Neural progenitor cell (in vitro differentiated cells): ENCODE data around the gene PPAT. TPM values are rescaled to one million over a fixed set of nuclear protein-coding genes. Genes with fewer than 3 reads are reported as not detected.
A peak's percentile ranks its signal among the peaks of the same experiment; 100 is the strongest.

Source experiments
- DNase-seq: peaks from one replicate; pipeline ENCODE4 v3.0.0-alpha.2; 2016; ENCODE audit warnings: low spot score
- H2AFZ ChIP-seq: fragments of 200-600 bp; sonication (generic); replicated peaks from 2 replicates; pipeline ENCODE4 v1.6.1; 2016; ENCODE audit warnings: antibody characterized with exemption
- H3F3A ChIP-seq: fragments of 200-600 bp; sonication (generic); 2 replicates; pipeline ENCODE4 v1.6.1; 2016; ENCODE audit warnings: antibody characterized with exemption, low read depth
- H3K27ac ChIP-seq: fragments of 200-600 bp; sonication (generic); 2 replicates; pipeline ENCODE4 v1.5.1; 2016; ENCODE audit warnings: mild to moderate bottlenecking
- H3K27me3 ChIP-seq: fragments of 200-600 bp; sonication (generic); 2 replicates; pipeline ENCODE4 v1.6.1; 2016; ENCODE audit warnings: mild to moderate bottlenecking, moderate library complexity
- H3K36me3 ChIP-seq: fragments of 200-600 bp; sonication (generic); 2 replicates; pipeline ENCODE4 v1.5.1; 2016
- H3K4me1 ChIP-seq: fragments of 200-600 bp; sonication (generic); 2 replicates; pipeline ENCODE4 v1.6.1; 2016; ENCODE audit warnings: mixed run types
- H3K4me2 ChIP-seq: fragments of 200-600 bp; sonication (generic); 2 replicates; pipeline ENCODE4 v1.6.1; 2016
- H3K4me3 ChIP-seq: fragments of 200-600 bp; sonication (generic); 2 replicates; pipeline ENCODE4 v1.5.1; 2016
- H3K79me2 ChIP-seq: fragments of 200-600 bp; sonication (generic); 2 replicates; pipeline ENCODE4 v1.6.1; 2016; ENCODE audit warnings: low read depth
- H3K9ac ChIP-seq: fragments of 200-600 bp; sonication (generic); 2 replicates; pipeline ENCODE4 v1.6.1; 2016
- H3K9me3 ChIP-seq: fragments of 200-600 bp; sonication (generic); 2 replicates; pipeline ENCODE4 v1.5.1; 2016; ENCODE audit warnings: low read depth
- H4K20me1 ChIP-seq: fragments of 200-600 bp; sonication (generic); 2 replicates; pipeline ENCODE4 v1.6.1; 2016; ENCODE audit warnings: low read depth
- H3K27ac Mint-ChIP-seq: 3 replicates; pipeline ENCODE4 v1.8.0; 2021; ENCODE audit warnings: mixed read lengths
- H3K27me3 Mint-ChIP-seq: 2 replicates; pipeline ENCODE4 v1.8.0; 2022; ENCODE audit warnings: low read depth, mild to moderate bottlenecking, inconsistent platforms, moderate library complexity, mixed read lengths; ENCODE audit not compliant: insufficient read depth
- H3K36me3 Mint-ChIP-seq: 3 replicates; pipeline ENCODE4 v1.8.0; 2021; ENCODE audit warnings: mixed read lengths
- H3K4me1 Mint-ChIP-seq: 3 replicates; pipeline ENCODE4 v1.8.0; 2021; ENCODE audit warnings: mixed read lengths
- H3K4me3 Mint-ChIP-seq: 3 replicates; pipeline ENCODE4 v1.8.0; 2021; ENCODE audit warnings: mild to moderate bottlenecking, moderate library complexity, mixed read lengths
- H3K9me3 Mint-ChIP-seq: 3 replicates; pipeline ENCODE4 v1.8.0; 2020; ENCODE audit warnings: mixed read lengths
- CTCF ChIP-seq: fragments of 200-600 bp; sonication (generic); IDR thresholded peaks from 2 replicates; pipeline ENCODE4 v1.5.1; 2017; ENCODE audit warnings: antibody characterized with exemption, mild to moderate bottlenecking
- EZH2 ChIP-seq: fragments of 200-600 bp; sonication (generic); IDR thresholded peaks from 2 replicates; pipeline ENCODE4 v1.6.1; 2017; ENCODE audit warnings: antibody characterized with exemption, mild to moderate bottlenecking, moderate library complexity
- EZH2phosphoT487 ChIP-seq: fragments of 200-600 bp; sonication (generic); IDR thresholded peaks from 2 replicates; pipeline ENCODE4 v1.6.1; 2017; ENCODE audit warnings: antibody characterized with exemption
- total RNA-seq: library from RNA; depleted of rRNA; stranded (reverse); fragments of >200 nt; gene quantifications from 2 replicates; pipeline ENCODE4 v1.2.3, GENCODE V29; 2015; ENCODE audit warnings: low replicate concordance

PPAT gene
- total RNA-seq, 1 donor from 2014 or later = 108 TPM

DNA sequence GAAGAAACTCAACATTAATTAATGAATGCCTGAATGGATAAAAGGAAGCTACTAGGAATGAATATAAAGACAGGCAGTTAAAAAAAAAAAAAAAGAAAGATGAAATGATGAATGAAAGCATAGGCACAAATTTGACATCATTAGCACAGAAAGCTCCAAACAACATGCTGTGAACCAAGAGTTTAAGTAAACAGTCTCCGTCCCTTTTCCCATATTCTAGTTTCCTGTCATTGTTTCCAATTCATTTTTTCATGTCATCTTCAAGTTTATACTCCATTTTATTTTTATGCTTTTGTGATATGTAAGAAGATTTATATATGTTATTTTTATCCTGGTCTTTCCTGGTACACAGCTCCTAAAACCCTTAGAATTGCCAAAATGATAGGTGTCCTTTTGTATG is 30.4 kb downstream of the PPAT start:
- Histone ChIP-seq H3K27me3 (no peaks in the 10 kb centered on the region), H3K27ac (no peak overlapping the region), H3K36me3 (peaks cover 31% of the 10 kb centered on the region), H3K9ac (no peak overlapping the region), H3K9me3 (no peaks in the 10 kb centered on the region), H3K4me2 (no peak overlapping the region), H3K79me2 (peaks cover 34% of the 10 kb centered on the region), H3F3A (peaks cover 8% of the 10 kb centered on the region), H4K20me1 (peaks cover 11% of the 10 kb centered on the region), H3K4me1 (peaks cover 8% of the 10 kb centered on the region), H3K4me3 (no peak overlapping the region), H2AFZ (no peak overlapping the region)
- TF ChIP-seq EZH2 (no peak), EZH2phosphoT487 (no peak), CTCF (no peak)
- Mint-ChIP-seq H3K27ac (no peak overlapping the region), H3K9me3 (no peaks in the 10 kb centered on the region), H3K4me3 (no peak overlapping the region), H3K36me3 (peaks cover 16% of the 10 kb centered on the region), H3K4me1 (peaks cover 14% of the 10 kb centered on the region), H3K27me3 (no peaks in the 10 kb centered on the region)
- DNase-seq = no peak

DNA sequence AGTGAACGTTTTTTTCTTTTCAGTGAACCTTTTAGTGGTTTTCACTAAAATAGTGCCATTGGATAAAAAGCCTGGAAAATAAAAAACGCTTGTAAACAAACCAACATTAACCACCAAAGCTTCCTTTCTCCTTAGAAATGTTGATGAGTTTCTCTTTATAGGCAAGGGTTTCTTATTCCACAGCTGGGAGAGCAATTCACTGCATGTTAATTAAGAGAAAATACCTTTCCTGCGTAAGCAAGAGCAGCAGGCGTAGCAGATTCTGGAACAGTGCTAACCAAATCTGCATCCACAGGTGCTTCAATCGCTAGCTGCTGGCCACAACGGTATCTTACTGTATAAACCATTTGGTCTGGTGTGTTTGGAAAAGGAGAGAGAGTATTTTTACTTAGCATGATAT is 34.9 kb downstream of the PPAT start:
- Mint-ChIP-seq H3K4me3 (no peak overlapping the region), H3K4me1 (no peaks in the 10 kb centered on the region), H3K27me3 (no peaks in the 10 kb centered on the region), H3K27ac (no peak overlapping the region), H3K36me3 (peaks cover 10% of the 10 kb centered on the region), H3K9me3 (no peaks in the 10 kb centered on the region)
- Histone ChIP-seq H3K27me3 (no peaks in the 10 kb centered on the region), H3K79me2 (no peaks in the 10 kb centered on the region), H3K4me3 (no peak overlapping the region), H3K27ac (no peak overlapping the region), H4K20me1 (no peaks in the 10 kb centered on the region), H3K4me2 (no peak overlapping the region), H3K9ac (no peak overlapping the region), H3K36me3 (peaks cover 46% of the 10 kb centered on the region), H2AFZ (no peak overlapping the region), H3K9me3 (no peaks in the 10 kb centered on the region), H3F3A (peaks cover 8% of the 10 kb centered on the region), H3K4me1 (no peaks in the 10 kb centered on the region)
- DNase-seq = no peak
- TF ChIP-seq CTCF (no peak), EZH2 (no peak), EZH2phosphoT487 (no peak)

GRCh38 chr4:56391270-56391669 is 44.1 kb downstream of the PPAT start:
- H3K27ac ChIP-seq = no peak overlapping the region
- TF ChIP-seq CTCF (no peak), EZH2 (no peak), EZH2phosphoT487 (no peak)
- peaks cover 25% of the 10 kb centered on the region for H3K79me2 ChIP-seq
- no peak overlapping the region for H2AFZ ChIP-seq
- H3K27me3 Mint-ChIP-seq = peaks cover 5% of the 10 kb centered on the region
- H3K36me3 ChIP-seq = peaks cover 10% of the 10 kb centered on the region
- DNase-seq = no peak
- no peaks in the 10 kb centered on the region for H4K20me1 ChIP-seq
- no peaks in the 10 kb centered on the region for H3K9me3 ChIP-seq
- H3K4me1 ChIP-seq = peaks cover 10% of the 10 kb centered on the region
- H3K9me3 Mint-ChIP-seq = no peaks in the 10 kb centered on the region
- peaks cover 20% of the 10 kb centered on the region for H3K4me1 Mint-ChIP-seq
- H3K36me3 Mint-ChIP-seq = no peaks in the 10 kb centered on the region
- H3K4me2 ChIP-seq = no peak overlapping the region
- peak overlapping the region; percentile 47 for H3K27ac Mint-ChIP-seq
- peaks cover 17% of the 10 kb centered on the region for H3F3A ChIP-seq
- no peak overlapping the region for H3K4me3 Mint-ChIP-seq
- H3K9ac ChIP-seq = no peak overlapping the region
- H3K27me3 ChIP-seq = no peaks in the 10 kb centered on the region
- no peak overlapping the region for H3K4me3 ChIP-seq
